NCI-H510A treated with DMSO at 0.1 percent for 48 hours (cell line): ENCODE measurements around the gene LHFPL2.

ENCODE experiments used
- DNase-seq: peaks from one replicate; lab custom pipeline; 2025; lab: John Stamatoyannopoulos, UW

The LHFPL2 gene

DNA sequence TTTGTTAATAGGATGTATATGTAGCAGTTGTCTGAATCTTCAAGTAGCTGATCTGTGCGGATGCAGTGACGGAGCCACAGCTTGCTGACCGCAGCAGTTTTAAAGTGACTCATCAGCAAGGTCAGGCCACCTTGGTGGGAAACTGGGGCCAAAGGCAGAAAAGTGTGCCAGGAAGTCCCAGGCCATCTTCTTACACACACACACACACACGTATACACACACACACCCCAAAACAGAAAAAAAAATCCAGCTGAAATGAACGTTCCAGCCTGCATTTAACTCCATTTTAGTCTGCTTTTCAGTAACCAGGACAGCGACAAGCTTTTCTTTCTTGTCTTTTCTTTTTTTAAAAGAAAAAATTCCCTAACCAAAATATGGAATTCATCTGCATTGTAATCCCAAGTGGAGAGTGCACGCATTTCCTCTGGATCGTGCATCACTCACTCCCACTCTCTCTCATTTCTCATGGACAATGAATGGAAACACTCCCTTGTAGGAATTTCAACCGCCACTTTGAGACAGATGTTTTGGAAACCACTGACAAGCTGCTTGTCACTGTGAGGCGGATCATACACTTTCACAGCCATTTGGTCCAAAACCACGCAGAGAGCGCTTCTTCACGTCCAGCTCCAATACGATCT is 103.9 kb downstream of the LHFPL2 start:
- DNase-seq: no peak

DNA sequence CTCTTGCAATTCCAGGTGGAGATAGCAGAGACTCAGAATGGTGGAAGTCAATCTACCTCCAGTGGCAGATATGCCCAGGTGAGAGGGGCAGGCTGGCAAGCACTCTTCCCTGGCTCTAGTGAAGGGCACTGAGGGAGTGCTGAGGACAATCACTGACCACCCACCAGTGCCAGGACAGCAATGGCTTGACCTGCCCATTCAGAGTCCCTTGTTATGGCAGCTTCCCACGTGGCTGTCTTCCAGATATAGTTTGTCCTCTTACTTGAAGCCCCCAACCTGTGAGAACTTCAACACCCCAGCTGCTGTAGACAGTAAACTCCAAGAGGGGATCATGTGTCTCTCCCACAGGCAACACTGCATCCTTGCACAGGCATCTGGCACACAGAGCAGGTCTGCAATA is 104.7 kb downstream of the LHFPL2 start:
- DNase-seq: no peak

DNA sequence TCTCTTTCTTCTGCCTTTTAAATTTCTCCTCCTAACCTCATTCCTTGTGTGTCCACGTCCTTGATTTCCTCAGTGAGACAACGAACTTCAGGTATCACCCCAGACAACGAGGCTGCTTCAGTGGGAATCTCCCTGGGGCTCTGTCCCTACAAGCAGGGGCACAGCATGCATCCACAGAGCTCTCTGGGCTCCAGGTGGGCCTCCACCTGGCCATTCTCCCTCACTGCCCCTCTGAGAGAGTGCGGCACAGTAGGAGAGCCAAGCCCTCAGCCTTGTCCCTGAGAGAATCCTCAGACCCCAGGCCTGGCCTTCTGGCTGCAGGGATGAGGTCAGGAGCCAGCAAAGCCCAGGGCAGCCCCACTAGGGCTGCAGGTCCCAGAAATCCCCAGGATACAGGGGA is 105.3 kb downstream of the LHFPL2 start:
- no peak for DNase-seq

GRCh38 chr5:78542321-78542840 is 106.2 kb downstream of the LHFPL2 start:
- no peak for DNase-seq

- DNase-seq: no peak
These were observed 107.4 kb downstream of the LHFPL2 start for GRCh38 chr5:78541086-78541654.

- no peak for DNase-seq
These were observed 108.1 kb downstream of the LHFPL2 start for GRCh38 chr5:78540335-78541085.

DNA sequence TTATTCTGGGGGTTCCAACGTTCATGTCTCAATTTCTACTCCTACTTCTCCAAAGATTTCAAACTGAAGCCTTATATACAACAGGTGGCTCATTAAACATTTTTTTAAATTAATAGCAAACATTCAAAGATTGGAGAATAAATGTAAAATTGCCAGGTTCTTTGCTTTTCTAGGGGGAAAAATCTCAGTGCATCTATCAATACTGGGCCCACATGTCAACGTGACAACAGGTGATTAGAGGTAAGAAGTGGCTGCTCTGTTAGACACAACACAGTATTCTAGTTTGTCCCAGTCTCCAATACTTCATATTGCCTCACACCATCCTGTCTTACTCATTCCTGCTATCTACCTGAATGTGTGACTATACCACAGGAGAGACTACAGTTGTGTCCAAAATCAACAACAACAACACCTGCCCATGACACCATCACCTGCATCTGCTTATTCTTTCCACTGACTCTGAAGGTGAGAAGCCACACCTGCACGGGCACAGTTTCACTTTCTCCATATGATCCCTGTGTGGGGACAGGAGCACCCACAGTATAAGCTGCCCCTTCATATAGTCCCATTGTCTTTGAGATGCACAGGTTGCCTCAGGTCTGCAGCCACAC is 110.2 kb downstream of the LHFPL2 start:
- no peak for DNase-seq

- peak; percentile 26 for DNase-seq
These were observed 110.8 kb downstream of the LHFPL2 start for GRCh38 chr5:78537821-78538220.

- DNase-seq: no peak
These were observed 111.2 kb downstream of the LHFPL2 start for GRCh38 chr5:78537411-78537810.

DNA sequence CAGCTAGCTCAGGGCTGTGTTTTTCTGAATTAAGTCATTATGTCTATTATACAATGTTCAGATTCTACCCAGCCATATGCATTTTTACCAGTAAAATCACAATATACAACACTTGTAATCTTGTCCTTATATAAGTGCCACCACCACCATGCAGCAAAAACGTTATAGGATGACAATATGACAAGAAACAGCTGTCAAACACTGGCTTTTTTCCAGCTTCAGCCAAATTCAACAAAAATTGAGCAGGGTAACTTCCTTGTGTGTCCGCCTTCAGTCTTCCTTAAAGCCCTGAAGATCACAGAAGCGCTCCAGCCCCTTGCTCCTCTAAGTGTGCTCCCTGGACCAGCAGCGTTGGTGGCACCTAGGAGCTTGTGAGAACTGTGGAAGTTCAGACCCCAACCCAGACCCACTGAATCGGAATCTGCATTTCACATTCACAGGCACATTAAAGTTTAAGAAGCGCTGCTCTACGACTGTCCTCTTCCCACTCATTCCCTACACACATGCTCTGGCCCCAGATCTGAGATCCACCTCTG is 111.8 kb downstream of the LHFPL2 start:
- no peak for DNase-seq

DNA sequence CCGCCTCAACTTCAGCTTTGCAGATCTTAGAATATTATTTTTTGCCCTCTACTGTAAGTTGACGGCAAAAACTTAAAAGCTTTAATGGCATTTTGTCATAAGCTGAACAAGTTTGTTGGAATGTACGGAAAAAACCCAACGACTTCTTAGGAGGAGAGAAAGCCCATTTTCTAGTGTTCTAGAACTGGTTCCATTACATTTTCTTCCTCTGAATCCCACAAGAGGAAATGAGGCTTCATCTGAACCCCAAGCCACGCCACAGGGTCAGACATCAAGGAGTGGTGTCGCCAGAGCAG is 113.7 kb downstream of the LHFPL2 start:
- no peak for DNase-seq

- no peak for DNase-seq
These were observed 114.2 kb downstream of the LHFPL2 start for GRCh38 chr5:78534148-78534904.

DNA sequence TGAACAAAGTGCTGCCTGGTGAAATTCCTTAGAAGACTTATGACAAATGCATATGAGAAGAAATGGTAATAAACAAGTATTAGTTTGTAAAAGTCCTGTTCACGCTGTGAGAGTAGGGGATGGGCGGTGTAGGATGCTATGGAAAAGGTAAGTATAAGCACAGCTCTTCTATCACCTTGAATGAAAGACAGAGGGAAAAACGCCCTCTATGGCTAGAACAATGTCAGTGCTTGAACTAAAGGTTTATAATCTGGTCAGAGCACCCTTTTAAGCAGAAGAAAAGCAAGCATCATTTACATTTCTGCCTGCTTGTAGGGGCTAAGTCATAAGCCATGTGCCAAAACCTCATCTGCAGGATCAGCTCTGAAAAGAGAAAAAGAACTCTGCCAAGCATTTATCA is 115.2 kb downstream of the LHFPL2 start:
- no peak for DNase-seq

DNA sequence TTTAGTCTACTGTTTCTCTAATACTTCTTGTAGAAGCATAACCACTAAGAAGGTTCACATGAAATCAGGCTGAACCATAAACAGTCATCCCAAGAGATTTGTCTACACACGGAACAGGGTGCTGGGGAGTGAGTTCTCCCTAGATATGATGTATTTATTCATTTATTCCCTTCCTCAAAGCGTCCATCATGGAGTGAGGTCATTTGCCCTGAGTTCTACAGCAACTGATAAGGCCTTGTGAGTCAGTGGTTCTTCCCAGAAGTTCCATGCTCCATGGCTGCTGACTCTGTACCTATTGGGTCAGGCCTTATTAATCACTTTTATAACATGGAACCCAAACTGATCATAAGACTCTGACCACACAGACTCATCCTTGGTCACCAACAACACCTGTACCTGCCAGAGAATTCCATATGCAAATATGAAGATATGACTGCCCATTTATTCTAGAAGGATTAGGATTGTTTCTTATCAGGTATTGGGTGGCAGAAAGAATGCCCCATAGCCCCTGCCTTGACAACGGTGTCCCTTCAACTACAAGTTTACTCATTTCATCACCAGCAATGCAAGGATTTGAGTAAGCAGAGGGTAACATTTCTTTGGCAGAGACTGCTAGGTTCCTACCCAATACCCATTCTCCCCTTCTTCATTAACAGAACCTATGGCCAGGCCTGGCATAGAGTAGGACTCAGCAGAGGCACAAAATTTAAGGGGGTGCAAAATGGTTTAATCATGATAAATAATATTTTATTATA is 118.1 kb downstream of the LHFPL2 start:
- no peak for DNase-seq

GRCh38 chr5:78527925-78528324 is 120.6 kb downstream of the LHFPL2 start:
- no peak for DNase-seq

- DNase-seq: no peak
These were observed 121.3 kb downstream of the LHFPL2 start for GRCh38 chr5:78527054-78527859.

- no peak for DNase-seq
These were observed 122.5 kb downstream of the LHFPL2 start for GRCh38 chr5:78526049-78526525.

DNA sequence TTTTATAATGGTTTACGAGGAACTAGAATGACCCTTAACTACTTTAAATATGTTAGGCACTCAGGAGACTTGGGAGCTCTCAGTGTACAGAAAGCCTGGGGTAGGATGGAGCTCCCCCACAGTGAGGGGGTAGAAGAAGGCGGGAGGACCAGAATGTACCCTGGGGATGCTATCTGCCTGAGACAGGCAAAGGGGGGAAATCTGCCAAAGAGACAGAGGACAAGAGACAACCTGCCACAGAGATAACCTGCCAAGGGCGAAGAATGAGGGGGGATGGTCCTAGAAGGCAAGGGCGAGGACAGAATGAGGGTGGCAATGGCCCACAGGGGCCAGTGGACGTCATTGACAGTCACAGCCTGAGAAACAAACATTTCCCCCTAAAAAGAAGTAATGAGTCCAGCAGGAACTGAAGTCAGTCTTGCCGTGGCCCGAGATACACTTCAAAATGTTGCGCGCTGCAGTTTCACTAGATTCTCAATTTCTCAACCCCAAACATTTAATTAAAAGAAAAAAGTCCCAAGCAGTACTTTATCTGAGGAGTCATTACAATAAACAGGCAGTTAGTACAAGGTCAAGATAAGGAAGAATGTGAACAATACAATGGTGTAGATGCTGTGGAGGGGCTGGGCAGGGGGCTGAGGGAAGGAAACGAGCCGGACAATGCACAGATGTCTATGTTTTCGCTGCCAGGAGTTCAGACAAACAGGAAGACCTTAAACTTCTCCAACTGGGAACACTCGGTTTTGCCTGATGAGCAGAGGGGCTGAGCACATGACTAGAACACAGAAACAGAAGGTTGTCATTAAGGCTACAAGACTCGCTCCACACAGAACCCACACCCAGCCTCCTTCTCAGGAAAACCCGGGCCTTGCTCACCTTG is 125.0 kb downstream of the LHFPL2 start:
- DNase-seq: no peak
